ENCODE data around the gene THAP7. TPM values are rescaled to one million over a fixed set of nuclear protein-coding genes. Genes with fewer than 3 reads are reported as not detected.
A peak's percentile ranks its signal among the peaks of the same experiment; 100 is the strongest.

Gene THAP7
- total and polyA plus RNA-seq, 9 of the 15 experiments (the other 6 are each of a cell fraction or from before 2014, with no cell fraction given) = 7.9 to 263 (median 84.1) TPM

GRCh38 chr22:21015466-21016006 lies 13.6 kb upstream of the THAP7 start (continued):
- TF ChIP-seq, protein P1, sequence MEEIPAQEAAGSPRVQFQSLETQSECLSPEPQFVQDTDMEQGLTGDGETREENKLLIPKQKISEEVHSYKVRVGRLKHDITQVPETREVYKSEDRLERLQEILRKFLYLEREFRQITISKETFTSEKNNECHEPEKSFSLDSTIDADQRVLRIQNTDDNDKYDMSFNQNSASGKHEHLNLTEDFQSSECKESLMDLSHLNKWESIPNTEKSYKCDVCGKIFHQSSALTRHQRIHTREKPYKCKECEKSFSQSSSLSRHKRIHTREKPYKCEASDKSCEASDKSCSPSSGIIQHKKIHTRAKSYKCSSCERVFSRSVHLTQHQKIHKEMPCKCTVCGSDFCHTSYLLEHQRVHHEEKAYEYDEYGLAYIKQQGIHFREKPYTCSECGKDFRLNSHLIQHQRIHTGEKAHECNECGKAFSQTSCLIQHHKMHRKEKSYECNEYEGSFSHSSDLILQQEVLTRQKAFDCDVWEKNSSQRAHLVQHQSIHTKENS (CRISPR knock-in tag; IDR thresholded peaks at IDR 0.05) = no peak
- TF ChIP-seq CBX2 (IDR thresholded peaks at IDR 0.05; ENCODE audit: insufficient read depth, low read length, poor library complexity, severe bottlenecking) = no peak
- TF ChIP-seq GTF2F1 (IDR thresholded peaks at IDR 0.05; ENCODE audit: low read depth, low read length) = no peak
- TF ChIP-seq MYNN (IDR thresholded peaks at IDR 0.05) = no peak
- TF ChIP-seq MYNN (CRISPR knock-in tag; IDR thresholded peaks at IDR 0.05) = no peak
- TF ChIP-seq FOXA3 (CRISPR knock-in tag; conservative IDR thresholded peaks at IDR 0.05 in 1 of 2, IDR thresholded peaks at IDR 0.05 in 1 of 2) = 0 out of 4 replicates have a peak, but pooled peaks of 1 of the 2 experiments have one; percentile 7
- TF ChIP-seq ZBTB49 (CRISPR knock-in tag; IDR thresholded peaks at IDR 0.05; ENCODE audit: borderline replicate concordance) = no peak
- TF ChIP-seq TRIM28 (IDR thresholded peaks at IDR 0.05) = no peak
- 0 out of 2 replicates have a peak, but pooled peaks have one; percentile 88 for TF ChIP-seq ARID3B (CRISPR knock-in tag; IDR thresholded peaks at IDR 0.05; ENCODE audit: borderline replicate concordance)
- TF ChIP-seq, protein P2, sequence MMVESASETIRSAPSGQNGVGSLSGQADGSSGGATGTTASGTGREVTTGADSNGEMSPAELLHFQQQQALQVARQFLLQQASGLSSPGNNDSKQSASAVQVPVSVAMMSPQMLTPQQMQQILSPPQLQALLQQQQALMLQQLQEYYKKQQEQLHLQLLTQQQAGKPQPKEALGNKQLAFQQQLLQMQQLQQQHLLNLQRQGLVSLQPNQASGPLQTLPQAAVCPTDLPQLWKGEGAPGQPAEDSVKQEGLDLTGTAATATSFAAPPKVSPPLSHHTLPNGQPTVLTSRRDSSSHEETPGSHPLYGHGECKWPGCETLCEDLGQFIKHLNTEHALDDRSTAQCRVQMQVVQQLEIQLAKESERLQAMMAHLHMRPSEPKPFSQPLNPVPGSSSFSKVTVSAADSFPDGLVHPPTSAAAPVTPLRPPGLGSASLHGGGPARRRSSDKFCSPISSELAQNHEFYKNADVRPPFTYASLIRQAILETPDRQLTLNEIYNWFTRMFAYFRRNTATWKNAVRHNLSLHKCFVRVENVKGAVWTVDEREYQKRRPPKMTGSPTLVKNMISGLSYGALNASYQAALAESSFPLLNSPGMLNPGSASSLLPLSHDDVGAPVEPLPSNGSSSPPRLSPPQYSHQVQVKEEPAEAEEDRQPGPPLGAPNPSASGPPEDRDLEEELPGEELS (CRISPR knock-in tag; IDR thresholded peaks at IDR 0.05; ENCODE audit: borderline replicate concordance) = no peak
- no peak for TF ChIP-seq ZBTB17 (CRISPR knock-in tag; IDR thresholded peaks at IDR 0.05)
- 0 out of 2 replicates have a peak, but pooled peaks have one; percentile 46 for TF ChIP-seq ZNF174 (CRISPR knock-in tag; IDR thresholded peaks at IDR 0.05)
- no peak for TF ChIP-seq ZKSCAN3 (CRISPR knock-in tag; IDR thresholded peaks at IDR 0.05)
- no peak for TF ChIP-seq TCF7L2 (IDR thresholded peaks at IDR 0.05; ENCODE audit: low read depth, low read length)
- no peak for TF ChIP-seq JUN (IDR thresholded peaks at IDR 0.05; ENCODE audit: borderline replicate concordance, low read depth, low read length)
- no peak for TF ChIP-seq JUN (CRISPR knock-in tag; IDR thresholded peaks at IDR 0.05; ENCODE audit: borderline replicate concordance)
- no peak for TF ChIP-seq HCFC1 (IDR thresholded peaks at IDR 0.05; ENCODE audit: low read depth, low read length)
- no peak for TF ChIP-seq SUPT5H (IDR thresholded peaks at IDR 0.05)
- TF ChIP-seq RAD21 (CRISPR knock-in tag; conservative IDR thresholded peaks at IDR 0.05 in 1 of 2, IDR thresholded peaks at IDR 0.05 in 1 of 2) = 0 out of 4 replicates have a peak, but pooled peaks of 1 of the 2 experiments have one; percentile 21
- TF ChIP-seq, protein P3, sequence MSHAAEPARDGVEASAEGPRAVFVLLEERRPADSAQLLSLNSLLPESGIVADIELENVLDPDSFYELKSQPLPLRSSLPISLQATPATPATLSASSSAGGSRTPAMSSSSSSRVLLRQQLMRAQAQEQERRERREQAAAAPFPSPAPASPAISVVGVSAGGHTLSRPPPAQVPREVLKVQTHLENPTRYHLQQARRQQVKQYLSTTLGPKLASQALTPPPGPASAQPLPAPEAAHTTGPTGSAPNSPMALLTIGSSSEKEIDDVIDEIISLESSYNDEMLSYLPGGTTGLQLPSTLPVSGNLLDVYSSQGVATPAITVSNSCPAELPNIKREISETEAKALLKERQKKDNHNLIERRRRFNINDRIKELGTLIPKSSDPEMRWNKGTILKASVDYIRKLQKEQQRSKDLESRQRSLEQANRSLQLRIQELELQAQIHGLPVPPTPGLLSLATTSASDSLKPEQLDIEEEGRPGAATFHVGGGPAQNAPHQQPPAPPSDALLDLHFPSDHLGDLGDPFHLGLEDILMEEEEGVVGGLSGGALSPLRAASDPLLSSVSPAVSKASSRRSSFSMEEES (CRISPR knock-in tag; IDR thresholded peaks at IDR 0.05) = 0 out of 2 replicates have a peak, but pooled peaks have one; percentile 8
